Keratinocyte (primary cell): ENCODE data around the gene GDPD4.

Experiments used
- EZH2 ChIP-seq: IDR thresholded peaks from one replicate; pipeline ENCODE4 v1.6.1; 2012; ENCODE audit warnings: inconsistent platforms, mild to moderate bottlenecking, low read length, moderate library complexity
- TF ChIP-seq, protein P1 (sequence below), 3 experiments: IDR thresholded peaks in 1 of 3; conservative IDR thresholded peaks in 1 of 3; optimal IDR thresholded peaks in 1 of 3; 2 replicates in 2 of 3; 3 replicates in 1 of 3; pipeline versions ENCODE3 to v1.5.1; 2011; ENCODE audit warnings: low read length in 3 of 3, mild to moderate bottlenecking in 3 of 3, moderate library complexity in 2 of 3, control low read depth in 1 of 3, inconsistent platforms in 1 of 3; ENCODE audit not compliant: insufficient read depth in 2 of 3; ENCODE audit errors: extremely low read depth in 1 of 3

DNA sequence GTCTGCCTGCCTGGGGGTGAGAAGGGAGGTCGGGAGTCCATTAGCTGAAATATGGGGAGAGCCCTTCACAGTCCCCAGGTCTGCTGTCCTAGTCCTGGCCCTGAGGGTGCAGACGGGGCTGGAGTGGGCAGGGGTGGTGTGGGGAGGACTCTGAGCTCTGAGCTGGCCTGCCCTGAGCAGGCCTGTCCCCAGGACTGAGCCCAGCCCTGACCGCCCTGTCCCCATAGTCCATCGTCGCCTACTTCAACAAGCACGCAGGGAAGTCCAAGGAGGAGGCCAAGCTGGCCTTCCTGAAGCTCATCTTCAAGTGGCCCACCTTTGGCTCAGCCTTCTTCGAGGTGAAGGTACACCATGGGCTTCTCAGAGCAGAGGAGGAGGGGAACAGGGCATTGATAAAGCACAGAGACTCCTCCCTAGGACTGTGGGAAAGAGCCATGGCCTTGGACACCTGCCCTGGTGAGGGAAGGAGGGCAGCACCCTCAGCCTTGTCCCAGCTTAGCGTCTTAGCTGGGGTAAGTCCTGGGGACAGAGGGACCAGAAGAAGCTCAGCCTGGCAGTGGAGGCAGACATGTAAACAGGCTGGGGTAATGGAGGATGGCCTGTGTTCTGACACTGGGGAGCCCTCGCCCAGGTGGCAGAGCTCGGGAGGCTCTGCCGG is 89.8 kb downstream of the GDPD4 start:
- TF ChIP-seq, protein P1, sequence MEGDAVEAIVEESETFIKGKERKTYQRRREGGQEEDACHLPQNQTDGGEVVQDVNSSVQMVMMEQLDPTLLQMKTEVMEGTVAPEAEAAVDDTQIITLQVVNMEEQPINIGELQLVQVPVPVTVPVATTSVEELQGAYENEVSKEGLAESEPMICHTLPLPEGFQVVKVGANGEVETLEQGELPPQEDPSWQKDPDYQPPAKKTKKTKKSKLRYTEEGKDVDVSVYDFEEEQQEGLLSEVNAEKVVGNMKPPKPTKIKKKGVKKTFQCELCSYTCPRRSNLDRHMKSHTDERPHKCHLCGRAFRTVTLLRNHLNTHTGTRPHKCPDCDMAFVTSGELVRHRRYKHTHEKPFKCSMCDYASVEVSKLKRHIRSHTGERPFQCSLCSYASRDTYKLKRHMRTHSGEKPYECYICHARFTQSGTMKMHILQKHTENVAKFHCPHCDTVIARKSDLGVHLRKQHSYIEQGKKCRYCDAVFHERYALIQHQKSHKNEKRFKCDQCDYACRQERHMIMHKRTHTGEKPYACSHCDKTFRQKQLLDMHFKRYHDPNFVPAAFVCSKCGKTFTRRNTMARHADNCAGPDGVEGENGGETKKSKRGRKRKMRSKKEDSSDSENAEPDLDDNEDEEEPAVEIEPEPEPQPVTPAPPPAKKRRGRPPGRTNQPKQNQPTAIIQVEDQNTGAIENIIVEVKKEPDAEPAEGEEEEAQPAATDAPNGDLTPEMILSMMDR (optimal IDR thresholded peaks at IDR 0.05 in 1 of 3, IDR thresholded peaks at IDR 0.05 in 1 of 3, conservative IDR thresholded peaks at IDR 0.05 in 1 of 3; ENCODE audit: extremely low read depth in 1 of 3, insufficient read depth in 2 of 3, low read length in 3 of 3): no peak
- TF ChIP-seq EZH2: no peak
